Endothelial cell of umbilical vein (primary cell): ENCODE results near the gene DCTD.

ENCODE experiments used
- EZH2 ChIP-seq: IDR thresholded peaks from 2 replicates; pipeline ENCODE4 v1.6.1; 2012; ENCODE audit warnings: borderline replicate concordance, low read depth, mild to moderate bottlenecking, moderate library complexity, low read length, inconsistent platforms; ENCODE audit not compliant: severe bottlenecking
- FOS ChIP-seq: IDR thresholded peaks from 2 replicates; pipeline ENCODE4 v1.6.1; 2011; ENCODE audit warnings: mild to moderate bottlenecking, low read length, moderate library complexity, borderline replicate concordance; ENCODE audit not compliant: insufficient read depth
- POLR2A ChIP-seq: IDR thresholded peaks from 2 replicates; pipeline ENCODE4 v1.6.1; 2012; ENCODE audit warnings: low read depth, mild to moderate bottlenecking, control low read depth, low read length
- TF ChIP-seq, protein P1 (sequence below), 2 donors: IDR thresholded peaks; 1 replicate in 1 of 2; 2 replicates in 1 of 2; pipeline ENCODE4 v1.5.1; 2011; ENCODE audit warnings: low read length in 2 of 2, mild to moderate bottlenecking in 2 of 2, moderate library complexity in 2 of 2, control low read depth in 1 of 2, inconsistent platforms in 1 of 2, low read depth in 1 of 2; ENCODE audit not compliant: insufficient read depth in 1 of 2; ENCODE audit errors: extremely low read depth in 1 of 2
- TF ChIP-seq, protein P2 (sequence below): IDR thresholded peaks from 2 replicates; pipeline ENCODE4 v1.6.1; 2011; ENCODE audit not compliant: insufficient read depth, insufficient read length

DNA sequence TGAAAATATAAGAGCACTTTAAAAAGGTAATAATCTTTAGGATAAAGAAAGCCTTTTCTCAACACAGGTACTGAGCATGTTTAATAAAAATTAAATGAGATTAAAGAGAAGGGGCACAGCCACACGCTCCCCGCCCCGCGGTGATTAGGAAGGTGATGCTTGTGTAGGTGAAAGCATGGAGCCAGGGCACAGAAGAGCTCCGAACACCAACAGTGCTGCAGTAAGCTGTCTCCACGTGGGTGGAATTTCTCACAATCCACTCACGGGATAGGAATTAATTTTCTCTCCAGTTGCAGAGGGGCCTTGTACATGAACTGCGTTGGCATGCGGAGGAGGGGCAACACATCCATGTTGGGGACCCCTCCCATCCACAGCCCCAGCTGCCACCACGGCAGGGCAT, 27.0 kb downstream of the DCTD start:
- no peak for TF ChIP-seq POLR2A
- TF ChIP-seq, protein P1, sequence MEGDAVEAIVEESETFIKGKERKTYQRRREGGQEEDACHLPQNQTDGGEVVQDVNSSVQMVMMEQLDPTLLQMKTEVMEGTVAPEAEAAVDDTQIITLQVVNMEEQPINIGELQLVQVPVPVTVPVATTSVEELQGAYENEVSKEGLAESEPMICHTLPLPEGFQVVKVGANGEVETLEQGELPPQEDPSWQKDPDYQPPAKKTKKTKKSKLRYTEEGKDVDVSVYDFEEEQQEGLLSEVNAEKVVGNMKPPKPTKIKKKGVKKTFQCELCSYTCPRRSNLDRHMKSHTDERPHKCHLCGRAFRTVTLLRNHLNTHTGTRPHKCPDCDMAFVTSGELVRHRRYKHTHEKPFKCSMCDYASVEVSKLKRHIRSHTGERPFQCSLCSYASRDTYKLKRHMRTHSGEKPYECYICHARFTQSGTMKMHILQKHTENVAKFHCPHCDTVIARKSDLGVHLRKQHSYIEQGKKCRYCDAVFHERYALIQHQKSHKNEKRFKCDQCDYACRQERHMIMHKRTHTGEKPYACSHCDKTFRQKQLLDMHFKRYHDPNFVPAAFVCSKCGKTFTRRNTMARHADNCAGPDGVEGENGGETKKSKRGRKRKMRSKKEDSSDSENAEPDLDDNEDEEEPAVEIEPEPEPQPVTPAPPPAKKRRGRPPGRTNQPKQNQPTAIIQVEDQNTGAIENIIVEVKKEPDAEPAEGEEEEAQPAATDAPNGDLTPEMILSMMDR (IDR thresholded peaks at IDR 0.05; ENCODE audit: extremely low read depth in 1 of 2, insufficient read depth in 1 of 2, low read depth in 1 of 2, low read length in 2 of 2): no peak
- TF ChIP-seq EZH2: no peak
- TF ChIP-seq, protein P2, sequence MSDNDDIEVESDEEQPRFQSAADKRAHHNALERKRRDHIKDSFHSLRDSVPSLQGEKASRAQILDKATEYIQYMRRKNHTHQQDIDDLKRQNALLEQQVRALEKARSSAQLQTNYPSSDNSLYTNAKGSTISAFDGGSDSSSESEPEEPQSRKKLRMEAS: no peak
- TF ChIP-seq FOS: no peak
